GM21576 (cell line): ENCODE results near the gene OXLD1.
A peak's percentile ranks its signal among the peaks of the same experiment; 100 is the strongest.

Experiments
- ATAC-seq: cut with Tn5 transposase; IDR thresholded peaks from one replicate; pipeline ENCODE4 v1.9.1; 2021; ENCODE audit warnings: mild to moderate bottlenecking, moderate library complexity; ENCODE audit not compliant: unreplicated experiment

OXLD1 gene

DNA sequence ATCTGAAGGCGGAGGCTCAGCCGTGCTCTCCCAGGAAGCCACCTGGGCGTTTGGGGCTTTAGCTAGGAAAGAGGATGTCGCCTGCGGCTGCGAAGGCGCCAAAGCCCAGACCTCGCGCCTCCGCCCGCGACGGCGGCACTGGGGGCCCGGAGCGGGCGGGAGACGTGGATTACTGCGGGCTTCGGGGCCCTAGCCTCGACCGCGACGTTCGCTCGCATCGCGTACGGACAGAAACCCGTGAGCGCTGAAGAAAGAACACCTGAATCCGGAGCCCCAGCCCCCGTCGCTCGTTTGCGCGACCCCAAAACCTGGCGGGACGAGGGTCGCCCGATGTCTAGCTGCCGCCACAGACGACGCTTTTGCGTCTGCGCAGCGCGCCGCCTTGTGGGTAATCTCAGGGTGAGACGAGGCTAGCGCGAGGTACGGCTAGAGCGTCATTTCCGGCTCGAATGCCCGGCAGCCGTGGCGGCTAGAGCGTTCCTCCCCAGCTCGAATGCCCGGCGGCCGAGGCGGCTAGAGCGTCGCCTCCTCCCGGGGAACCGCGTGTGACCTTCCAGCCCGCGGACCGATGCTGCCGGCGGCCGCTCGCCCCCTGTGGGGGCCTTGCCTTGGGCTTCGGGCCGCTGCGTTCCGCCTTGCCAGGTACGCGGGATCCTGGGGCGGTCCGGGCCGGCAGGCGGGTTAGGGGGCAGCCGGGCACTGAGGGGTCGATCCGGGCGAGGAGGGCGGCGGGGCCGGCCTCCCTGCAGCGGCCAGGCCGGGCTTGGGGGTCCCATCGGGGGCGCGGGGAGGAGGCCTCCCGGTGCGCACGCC, 36.7 kb upstream of the OXLD1 start, which contains the start of gene MRPL12:
TSS of gene MRPL12 (plus strand) at position 434 of the 813 bp plus-strand sequence. CDS start at position 569, 135 bp downstream.
- ATAC-seq: peak; percentile 69

DNA sequence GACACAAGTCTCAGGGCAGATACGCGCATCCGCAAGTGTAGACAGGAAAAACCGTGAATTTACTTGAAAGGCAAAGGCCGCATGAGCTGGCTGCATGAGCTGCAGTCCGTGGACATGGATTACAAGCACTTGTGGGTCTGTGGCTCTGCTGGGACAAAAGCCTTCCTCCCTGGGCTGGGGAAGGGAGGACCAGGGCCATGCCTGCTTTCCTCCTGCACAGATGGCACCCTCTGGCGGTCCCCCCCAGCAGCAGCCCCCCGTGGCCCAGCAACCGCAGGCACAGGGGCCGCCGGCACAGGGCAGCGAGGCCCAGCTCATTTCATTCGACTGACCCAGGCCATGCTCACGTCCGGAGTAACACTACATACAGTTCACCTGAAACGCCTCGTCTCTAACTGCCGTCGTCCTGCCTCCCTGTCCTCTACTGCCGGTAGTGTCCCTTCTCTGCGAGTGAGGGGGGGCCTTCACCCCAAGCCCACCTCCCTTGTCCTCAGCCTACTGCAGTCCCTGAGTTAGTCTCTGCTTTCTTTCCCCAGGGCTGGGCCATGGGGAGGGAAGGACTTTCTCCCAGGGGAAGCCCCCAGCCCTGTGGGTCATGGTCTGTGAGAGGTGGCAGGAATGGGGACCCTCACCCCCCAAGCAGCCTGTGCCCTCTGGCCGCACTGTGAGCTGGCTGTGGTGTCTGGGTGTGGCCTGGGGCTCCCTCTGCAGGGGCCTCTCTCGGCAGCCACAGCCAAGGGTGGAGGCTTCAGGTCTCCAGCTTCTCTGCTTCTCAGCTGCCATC, 35.1 kb upstream of the OXLD1 start:
- ATAC-seq: no peak

- no peak for ATAC-seq
These were observed 34.2 kb upstream of the OXLD1 start for GRCh38 chr17:81700353-81701287.

GRCh38 chr17:81697261-81698044, 31.0 kb upstream of the OXLD1 start:
- ATAC-seq: no peak

DNA sequence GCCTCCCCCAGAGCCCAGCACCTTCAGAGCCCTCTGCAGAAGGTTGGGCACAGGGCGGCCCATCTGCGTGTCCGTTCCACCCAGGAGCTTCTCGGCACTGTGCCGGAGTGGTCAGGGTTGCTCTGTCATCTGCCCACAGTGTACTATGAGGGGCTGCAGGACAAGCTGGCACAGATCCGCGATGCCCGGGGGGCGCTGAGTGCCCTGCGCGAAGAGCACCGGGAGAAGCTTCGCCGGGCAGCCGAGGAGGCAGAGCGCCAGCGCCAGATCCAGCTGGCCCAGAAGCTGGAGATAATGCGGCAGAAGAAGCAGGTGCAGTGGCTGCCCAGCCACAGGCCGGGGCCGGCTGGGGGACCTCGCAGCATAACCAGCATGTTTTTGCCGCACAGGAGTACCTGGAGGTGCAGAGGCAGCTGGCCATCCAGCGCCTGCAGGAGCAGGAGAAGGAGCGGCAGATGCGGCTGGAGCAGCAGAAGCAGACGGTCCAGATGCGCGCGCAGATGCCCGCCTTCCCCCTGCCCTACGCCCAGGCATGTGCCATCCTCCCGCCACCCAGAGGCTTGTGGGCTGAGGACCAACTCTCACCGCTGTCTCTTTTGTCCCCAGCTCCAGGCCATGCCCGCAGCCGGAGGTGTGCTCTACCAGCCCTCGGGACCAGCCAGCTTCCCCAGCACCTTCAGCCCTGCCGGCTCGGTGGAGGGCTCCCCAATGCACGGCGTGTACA, 30.0 kb upstream of the OXLD1 start:
- ATAC-seq: no peak

DNA sequence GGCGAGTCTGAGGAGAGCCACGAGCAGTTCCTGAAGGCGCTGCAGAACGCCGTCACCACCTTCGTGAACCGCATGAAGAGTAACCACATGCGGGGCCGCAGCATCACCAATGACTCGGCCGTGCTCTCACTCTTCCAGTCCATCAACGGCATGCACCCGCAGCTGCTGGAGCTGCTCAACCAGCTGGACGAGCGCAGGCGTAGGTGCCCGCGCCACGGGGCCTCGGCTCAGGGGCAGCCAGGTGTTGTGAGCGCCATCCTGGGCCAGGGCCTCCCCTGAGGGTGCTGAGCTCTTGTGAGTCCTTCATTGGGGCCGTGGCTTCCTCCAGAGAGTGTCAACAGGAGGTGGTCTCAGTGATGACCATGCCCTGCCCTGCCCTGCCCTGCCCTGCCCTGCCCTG, 29.4 kb upstream of the OXLD1 start:
- ATAC-seq: no peak

- no peak for ATAC-seq
These were observed 28.8 kb upstream of the OXLD1 start for GRCh38 chr17:81695211-81695610.

- no peak for ATAC-seq
These were observed 28.4 kb upstream of the OXLD1 start for GRCh38 chr17:81694810-81695209.

DNA sequence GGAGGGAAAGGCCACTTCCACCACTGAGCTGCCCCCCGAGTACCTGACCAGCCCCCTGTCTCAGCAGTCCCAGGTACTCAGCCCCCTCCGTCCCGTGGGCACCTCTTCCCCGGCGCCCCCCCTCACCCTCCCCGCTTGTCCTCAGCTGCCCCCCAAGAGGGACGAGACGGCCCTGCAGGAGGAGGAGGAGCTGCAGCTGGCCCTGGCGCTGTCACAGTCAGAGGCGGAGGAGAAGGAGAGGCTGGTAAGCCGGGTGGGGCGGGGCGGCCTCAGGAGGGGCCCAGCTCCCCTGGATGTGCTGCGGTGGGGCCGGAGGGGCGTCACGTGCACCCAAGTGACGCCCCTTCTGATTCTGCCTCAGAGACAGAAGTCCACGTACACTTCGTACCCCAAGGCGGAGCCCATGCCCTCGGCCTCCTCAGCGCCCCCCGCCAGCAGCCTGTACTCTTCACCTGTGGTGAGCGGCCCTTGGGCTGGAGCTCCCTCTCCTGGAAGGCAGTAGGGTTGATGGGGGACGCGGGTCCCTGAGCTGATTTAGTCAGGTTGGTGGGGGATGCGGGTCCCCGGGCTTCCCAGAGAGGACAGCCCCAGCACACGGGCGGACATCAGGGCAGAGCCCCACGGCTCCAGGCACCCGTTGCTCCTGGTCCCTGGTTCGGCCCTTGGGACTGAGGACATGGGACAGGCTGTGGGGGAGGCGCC, 27.3 kb upstream of the OXLD1 start:
- ATAC-seq: no peak

DNA sequence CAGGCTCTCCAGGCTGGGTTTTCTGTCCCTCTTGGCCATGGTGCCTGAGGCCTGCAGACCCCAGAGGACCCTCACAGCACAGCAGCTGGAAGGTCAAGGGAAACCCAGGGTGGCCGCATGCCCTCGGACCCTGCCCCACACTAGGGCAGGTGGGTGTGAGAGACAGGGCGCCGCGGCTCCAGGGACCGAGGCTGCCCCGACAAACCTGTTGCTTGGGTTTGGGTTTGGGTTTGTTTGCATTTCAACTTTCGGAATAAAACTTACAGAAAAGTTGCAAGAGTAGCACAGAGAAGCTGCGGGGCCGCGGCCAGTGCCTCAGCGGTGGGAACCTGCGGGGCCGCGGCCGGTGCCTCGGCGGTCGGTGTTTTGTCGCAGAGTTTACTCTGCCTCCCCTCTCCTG, 25.2 kb upstream of the OXLD1 start:
- ATAC-seq: no peak

DNA sequence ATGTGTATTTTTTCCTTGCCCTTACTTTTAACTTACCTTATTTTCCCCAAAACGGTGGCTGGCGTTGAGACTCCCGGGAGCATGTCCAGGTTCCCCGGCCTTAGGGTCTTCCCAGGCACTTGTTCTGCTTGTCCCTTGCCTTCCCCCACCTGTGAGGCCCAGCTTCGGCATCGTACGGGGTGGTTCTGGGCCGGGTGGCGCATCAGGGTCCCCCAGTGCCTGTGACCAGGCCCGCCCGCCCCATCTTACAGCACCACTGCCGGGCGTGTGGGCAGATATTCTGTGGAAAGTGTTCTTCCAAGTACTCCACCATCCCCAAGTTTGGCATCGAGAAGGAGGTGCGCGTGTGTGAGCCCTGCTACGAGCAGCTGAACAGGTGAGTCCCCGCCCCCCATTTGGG, 24.8 kb upstream of the OXLD1 start:
- no peak for ATAC-seq

- no peak for ATAC-seq
These were observed 24.1 kb upstream of the OXLD1 start for GRCh38 chr17:81690549-81690948.

- ATAC-seq: no peak
These were observed 23.7 kb upstream of the OXLD1 start for GRCh38 chr17:81690066-81690465.

GRCh38 chr17:81688616-81689015, 22.2 kb upstream of the OXLD1 start:
- ATAC-seq: no peak

DNA sequence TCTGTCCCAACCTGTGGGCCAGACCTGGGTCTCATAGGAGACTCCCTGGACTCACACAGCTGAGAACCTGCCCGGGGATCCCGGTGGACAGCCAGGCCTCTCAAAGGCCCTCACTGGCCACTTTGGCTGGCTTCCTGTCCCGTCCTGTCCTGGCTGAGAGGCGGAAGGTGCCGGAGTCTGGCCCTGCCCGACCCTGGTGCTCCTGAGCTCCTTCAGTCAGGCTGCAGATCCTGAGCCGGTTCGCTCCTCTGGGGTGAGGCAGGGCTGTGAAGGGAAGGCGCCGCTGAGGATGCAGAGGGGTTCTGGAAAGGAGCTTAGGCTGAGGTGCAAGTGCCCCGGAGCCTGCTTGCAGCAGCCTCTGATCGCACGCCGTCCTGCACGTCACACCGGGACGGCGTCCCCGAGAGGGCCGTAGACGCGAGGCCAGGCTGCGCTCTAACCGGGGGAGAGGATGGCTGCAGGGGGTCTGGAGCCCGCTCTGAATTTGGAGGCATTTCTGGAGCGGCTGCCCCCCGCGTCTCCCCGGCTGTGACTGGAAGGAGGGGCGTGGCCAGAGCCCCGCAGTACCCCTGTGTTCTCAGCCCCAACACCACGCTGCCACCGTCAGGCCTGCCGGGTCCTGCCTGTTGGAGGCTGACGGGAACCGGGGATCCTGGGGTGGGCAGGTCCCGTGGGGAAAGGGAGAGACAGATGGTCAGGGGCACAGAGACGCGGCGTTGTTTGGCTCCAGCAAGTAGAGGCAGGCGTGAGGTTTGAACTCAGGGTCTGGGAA, 21.6 kb upstream of the OXLD1 start:
- no peak for ATAC-seq

DNA sequence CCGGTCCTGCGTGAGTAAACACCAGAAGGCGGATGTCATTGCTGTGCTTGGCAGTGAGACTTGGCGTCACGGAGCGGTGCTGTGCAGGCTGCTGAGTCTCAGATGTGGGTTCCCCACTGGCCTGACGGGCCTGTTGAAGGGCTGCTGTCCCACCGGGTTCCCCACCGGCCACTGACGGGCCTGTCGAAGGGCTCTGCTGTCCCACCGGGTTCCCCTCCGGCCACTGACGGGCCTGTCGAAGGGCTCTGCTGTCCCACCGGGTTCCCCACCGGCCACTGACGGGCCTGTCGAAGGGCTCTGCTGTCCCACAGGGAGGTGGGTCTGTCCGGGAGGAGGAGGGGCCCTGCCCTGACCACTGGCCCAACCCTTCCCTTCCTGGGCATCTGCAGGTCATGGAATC, 20.2 kb upstream of the OXLD1 start:
- no peak for ATAC-seq

DNA sequence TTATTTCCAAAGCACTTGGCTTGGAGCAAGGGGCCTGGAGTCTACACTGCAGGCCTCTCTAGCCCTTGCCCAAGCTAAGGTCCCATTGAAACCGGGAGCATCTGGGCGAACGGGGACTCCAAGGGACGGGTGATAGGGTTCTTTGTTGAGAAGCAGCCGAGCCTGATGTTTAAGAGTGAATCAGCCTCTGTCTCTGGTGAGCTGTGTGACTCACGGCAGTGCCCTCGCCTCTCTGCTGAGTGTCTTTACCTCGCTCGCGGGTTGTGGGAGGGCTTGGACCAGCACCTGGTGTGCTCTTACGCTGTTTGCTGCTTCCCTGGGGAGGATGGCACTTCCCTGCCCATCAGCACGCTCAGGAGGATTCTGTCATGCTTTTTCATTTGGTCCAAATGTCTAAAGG, 18.7 kb upstream of the OXLD1 start:
- ATAC-seq: no peak

GRCh38 chr17:81684442-81684911, 18.1 kb upstream of the OXLD1 start:
- ATAC-seq: no peak
